ENCODE results near the gene FRAS1.
"Not testable (repeated sequence)": the region's sequence is repeated elsewhere in the genome, so short reads cannot be mapped to it uniquely, and the experiment has no call there.

FRAS1 gene

GRCh38 chr4:78548889-78549288, 491.8 kb downstream of the FRAS1 start:
- not testable (repeated sequence) for DNase-seq (ENCODE audit: low read depth in 2 of 2)

- no peak for DNase-seq (ENCODE audit: low read depth in 2 of 2)
These were observed 494.6 kb downstream of the FRAS1 start, which contains the start of gene ANXA3 for GRCh38 chr4:78551420-78552351. Gene ANXA3, plus strand, starts transcription at chr4:78551770. Its CDS starts 2,704 bp downstream, at chr4:78554474.

GRCh38 chr4:78552389-78553042, 495.4 kb downstream of the FRAS1 start:
- DNase-seq (ENCODE audit: low read depth in 2 of 2), result no peak

- DNase-seq (ENCODE audit: low read depth in 2 of 2), result no peak
These were observed 495.9 kb downstream of the FRAS1 start for GRCh38 chr4:78553043-78553396.

GRCh38 chr4:78553529-78554060, 496.5 kb downstream of the FRAS1 start:
- DNase-seq (ENCODE audit: low read depth in 2 of 2), result no peak

- DNase-seq (ENCODE audit: low read depth in 2 of 2), result no peak
These were observed 499.5 kb downstream of the FRAS1 start for GRCh38 chr4:78556665-78557064.

- no peak for DNase-seq (ENCODE audit: low read depth in 2 of 2)
These were observed 500.7 kb downstream of the FRAS1 start for GRCh38 chr4:78557841-78558240.

GRCh38 chr4:78558410-78558809, 501.3 kb downstream of the FRAS1 start:
- no peak for DNase-seq (ENCODE audit: low read depth in 2 of 2)

- no peak for DNase-seq (ENCODE audit: low read depth in 2 of 2)
These were observed 503.3 kb downstream of the FRAS1 start for GRCh38 chr4:78560296-78560963.

GRCh38 chr4:78561677-78562076, 504.6 kb downstream of the FRAS1 start:
- DNase-seq (ENCODE audit: low read depth in 2 of 2), result no peak

- no peak for DNase-seq (ENCODE audit: low read depth in 2 of 2)
These were observed 505.6 kb downstream of the FRAS1 start for GRCh38 chr4:78562687-78563086.

- no peak for DNase-seq (ENCODE audit: low read depth in 2 of 2)
These were observed 508.8 kb downstream of the FRAS1 start for GRCh38 chr4:78565971-78566372.

GRCh38 chr4:78566834-78567499, 509.8 kb downstream of the FRAS1 start:
- no peak for DNase-seq (ENCODE audit: low read depth in 2 of 2)

- DNase-seq (ENCODE audit: low read depth in 2 of 2), result no peak
These were observed 510.5 kb downstream of the FRAS1 start for GRCh38 chr4:78567500-78568060.

- no peak for DNase-seq (ENCODE audit: low read depth in 2 of 2)
These were observed 511.6 kb downstream of the FRAS1 start for GRCh38 chr4:78568640-78569305.

- no peak for DNase-seq (ENCODE audit: low read depth in 2 of 2)
These were observed 512.2 kb downstream of the FRAS1 start for GRCh38 chr4:78569306-78569821.

- no peak for DNase-seq (ENCODE audit: low read depth in 2 of 2)
These were observed 513.0 kb downstream of the FRAS1 start for GRCh38 chr4:78570117-78570516.

- no peak for DNase-seq (ENCODE audit: low read depth in 2 of 2)
These were observed 514.7 kb downstream of the FRAS1 start for GRCh38 chr4:78571804-78572203.

GRCh38 chr4:78578674-78579425, 521.7 kb downstream of the FRAS1 start:
- DNase-seq (ENCODE audit: low read depth in 2 of 2), result no peak

GRCh38 chr4:78581618-78582017, 524.5 kb downstream of the FRAS1 start:
- DNase-seq (ENCODE audit: low read depth in 2 of 2), result no peak

Measured in stimulated activated CD4-positive, alpha-beta T cell treated with anti-CD3 and anti-CD28 coated beads, Interleukin-1b, Interleukin-23, amount 100 ng/mL, for 1 hour (primary cell).